ENCODE data around the gene PRR36. TPM values are rescaled to one million over a fixed set of nuclear protein-coding genes. Genes with fewer than 3 reads are reported as not detected.

Gene PRR36
- total RNA-seq, 1 experiment from 2014 or later = 21.9 TPM

DNA sequence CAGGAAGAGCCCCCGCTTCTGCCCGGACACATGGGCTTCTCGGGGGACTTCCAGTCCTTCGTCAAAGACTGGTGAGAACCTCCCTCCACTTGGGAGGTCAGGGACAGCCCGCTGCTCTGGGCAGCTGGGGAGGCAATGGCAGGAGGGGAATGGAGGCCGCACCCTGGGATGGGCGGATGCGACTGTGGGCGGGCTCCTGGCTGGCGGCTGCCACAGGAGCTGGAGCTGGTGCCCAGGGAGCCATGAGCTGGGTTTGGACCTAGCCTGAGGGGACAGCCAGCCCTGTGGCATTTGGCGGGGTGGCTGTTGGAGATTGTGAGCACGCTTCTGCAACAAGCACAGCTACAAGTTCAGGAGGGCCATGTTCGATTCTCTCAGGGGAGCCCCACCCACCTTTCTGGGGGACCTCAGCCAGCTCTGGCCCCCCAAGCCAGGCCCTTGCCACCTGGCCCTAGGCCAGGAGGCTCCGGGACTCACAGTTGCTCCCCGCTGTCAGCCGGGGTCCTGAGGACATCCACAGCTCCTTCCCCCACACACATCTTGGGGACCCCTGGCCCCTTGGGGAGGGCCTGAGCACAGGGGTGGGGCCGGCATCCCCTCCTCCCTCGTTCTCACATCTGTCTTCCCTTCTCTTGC, 37.4 kb upstream of the PRR36 start:
- Mint-ChIP-seq H3K27ac (no peak overlapping the region), H3K4me1 (peaks cover 3% of the 10 kb centered on the region), H3K36me3 (peaks cover 11% of the 10 kb centered on the region), H3K4me3 (no peak overlapping the region), H3K27me3 (ENCODE audit: low read depth) (peaks cover 23% of the 10 kb centered on the region), H3K9me3 (no peaks in the 10 kb centered on the region)
- DNase-seq (ENCODE audit: low spot score) (no peak), ATAC-seq (no peak)
- ChIA-PET POLR2A (no interaction called here), CTCF (interaction anchor here (1.1 to 2.1 kb wide), 5 partner anchors 8 to 58 kb away, joined by 3 to 10 read pairs (median 4); partner anchors contain the start of gene MAP2K7)
- TF ChIP-seq ATF1 (CRISPR knock-in tag; IDR thresholded peaks at IDR 0.05) (no peak), EMX1 (CRISPR knock-in tag; IDR thresholded peaks at IDR 0.05) (no peak), FOXJ3 (CRISPR knock-in tag; IDR thresholded peaks at IDR 0.05; ENCODE audit: borderline replicate concordance) (no peak), HMGA2 (CRISPR knock-in tag; IDR thresholded peaks at IDR 0.05) (no peak), ZNF423 (CRISPR knock-in tag; IDR thresholded peaks at IDR 0.05) (no peak), GTF2I (CRISPR knock-in tag; conservative IDR thresholded peaks at IDR 0.05) (no peak), ESRRA (CRISPR knock-in tag; IDR thresholded peaks at IDR 0.05; ENCODE audit: borderline replicate concordance) (no peak), ETV6 (CRISPR knock-in tag; IDR thresholded peaks at IDR 0.05) (no peak)
- TF ChIP-seq, protein P1, sequence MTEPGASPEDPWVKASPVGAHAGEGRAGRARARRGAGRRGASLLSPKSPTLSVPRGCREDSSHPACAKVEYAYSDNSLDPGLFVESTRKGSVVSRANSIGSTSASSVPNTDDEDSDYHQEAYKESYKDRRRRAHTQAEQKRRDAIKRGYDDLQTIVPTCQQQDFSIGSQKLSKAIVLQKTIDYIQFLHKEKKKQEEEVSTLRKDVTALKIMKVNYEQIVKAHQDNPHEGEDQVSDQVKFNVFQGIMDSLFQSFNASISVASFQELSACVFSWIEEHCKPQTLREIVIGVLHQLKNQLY (CRISPR knock-in tag; IDR thresholded peaks at IDR 0.05) = no peak
- TF ChIP-seq, protein P2, sequence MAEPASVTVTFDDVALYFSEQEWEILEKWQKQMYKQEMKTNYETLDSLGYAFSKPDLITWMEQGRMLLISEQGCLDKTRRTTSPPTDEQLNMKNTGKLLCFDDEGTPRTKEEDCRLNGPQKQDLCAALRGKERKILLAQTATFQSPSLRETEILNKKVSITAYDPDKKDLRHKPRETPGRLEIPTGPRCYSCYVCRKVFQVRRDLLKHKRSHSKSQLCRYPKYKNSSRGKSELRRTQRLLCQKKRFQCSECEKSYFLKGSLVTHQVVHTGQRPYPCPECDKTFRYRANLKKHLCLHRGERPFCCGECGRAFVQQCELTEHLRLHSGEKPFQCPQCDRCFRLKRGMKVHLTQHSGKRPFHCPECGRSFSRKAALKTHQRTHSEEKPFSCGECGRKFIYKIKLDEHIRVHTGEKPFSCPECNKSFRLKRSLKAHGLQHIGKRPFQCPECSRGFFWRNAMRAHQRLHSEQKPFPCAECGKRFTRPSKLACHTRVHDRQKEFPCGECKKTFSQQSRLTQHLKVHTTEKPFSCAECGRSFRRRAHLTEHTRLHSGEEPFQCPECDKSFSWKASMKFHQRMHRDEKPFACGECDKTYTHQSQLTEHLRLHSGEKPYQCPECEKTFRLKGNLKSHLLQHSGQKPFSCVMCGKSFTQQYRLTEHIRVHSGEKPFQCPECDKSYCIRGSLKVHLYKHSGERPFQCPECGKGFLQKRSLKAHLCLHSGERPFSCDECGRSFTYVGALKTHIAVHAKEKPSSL (CRISPR knock-in tag; conservative IDR thresholded peaks at IDR 0.05) = no peak
- TF ChIP-seq, protein P3, sequence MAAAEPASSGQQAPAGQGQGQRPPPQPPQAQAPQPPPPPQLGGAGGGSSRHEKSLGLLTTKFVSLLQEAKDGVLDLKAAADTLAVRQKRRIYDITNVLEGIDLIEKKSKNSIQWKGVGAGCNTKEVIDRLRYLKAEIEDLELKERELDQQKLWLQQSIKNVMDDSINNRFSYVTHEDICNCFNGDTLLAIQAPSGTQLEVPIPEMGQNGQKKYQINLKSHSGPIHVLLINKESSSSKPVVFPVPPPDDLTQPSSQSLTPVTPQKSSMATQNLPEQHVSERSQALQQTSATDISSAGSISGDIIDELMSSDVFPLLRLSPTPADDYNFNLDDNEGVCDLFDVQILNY (CRISPR knock-in tag; IDR thresholded peaks at IDR 0.05) = no peak
- TF ChIP-seq, protein P4, sequence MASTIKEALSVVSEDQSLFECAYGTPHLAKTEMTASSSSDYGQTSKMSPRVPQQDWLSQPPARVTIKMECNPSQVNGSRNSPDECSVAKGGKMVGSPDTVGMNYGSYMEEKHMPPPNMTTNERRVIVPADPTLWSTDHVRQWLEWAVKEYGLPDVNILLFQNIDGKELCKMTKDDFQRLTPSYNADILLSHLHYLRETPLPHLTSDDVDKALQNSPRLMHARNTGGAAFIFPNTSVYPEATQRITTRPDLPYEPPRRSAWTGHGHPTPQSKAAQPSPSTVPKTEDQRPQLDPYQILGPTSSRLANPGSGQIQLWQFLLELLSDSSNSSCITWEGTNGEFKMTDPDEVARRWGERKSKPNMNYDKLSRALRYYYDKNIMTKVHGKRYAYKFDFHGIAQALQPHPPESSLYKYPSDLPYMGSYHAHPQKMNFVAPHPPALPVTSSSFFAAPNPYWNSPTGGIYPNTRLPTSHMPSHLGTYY (CRISPR knock-in tag; IDR thresholded peaks at IDR 0.05) = no peak
- TF ChIP-seq, protein P5, sequence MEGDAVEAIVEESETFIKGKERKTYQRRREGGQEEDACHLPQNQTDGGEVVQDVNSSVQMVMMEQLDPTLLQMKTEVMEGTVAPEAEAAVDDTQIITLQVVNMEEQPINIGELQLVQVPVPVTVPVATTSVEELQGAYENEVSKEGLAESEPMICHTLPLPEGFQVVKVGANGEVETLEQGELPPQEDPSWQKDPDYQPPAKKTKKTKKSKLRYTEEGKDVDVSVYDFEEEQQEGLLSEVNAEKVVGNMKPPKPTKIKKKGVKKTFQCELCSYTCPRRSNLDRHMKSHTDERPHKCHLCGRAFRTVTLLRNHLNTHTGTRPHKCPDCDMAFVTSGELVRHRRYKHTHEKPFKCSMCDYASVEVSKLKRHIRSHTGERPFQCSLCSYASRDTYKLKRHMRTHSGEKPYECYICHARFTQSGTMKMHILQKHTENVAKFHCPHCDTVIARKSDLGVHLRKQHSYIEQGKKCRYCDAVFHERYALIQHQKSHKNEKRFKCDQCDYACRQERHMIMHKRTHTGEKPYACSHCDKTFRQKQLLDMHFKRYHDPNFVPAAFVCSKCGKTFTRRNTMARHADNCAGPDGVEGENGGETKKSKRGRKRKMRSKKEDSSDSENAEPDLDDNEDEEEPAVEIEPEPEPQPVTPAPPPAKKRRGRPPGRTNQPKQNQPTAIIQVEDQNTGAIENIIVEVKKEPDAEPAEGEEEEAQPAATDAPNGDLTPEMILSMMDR (IDR thresholded peaks at IDR 0.05) = no peak
- TF ChIP-seq, protein P6, sequence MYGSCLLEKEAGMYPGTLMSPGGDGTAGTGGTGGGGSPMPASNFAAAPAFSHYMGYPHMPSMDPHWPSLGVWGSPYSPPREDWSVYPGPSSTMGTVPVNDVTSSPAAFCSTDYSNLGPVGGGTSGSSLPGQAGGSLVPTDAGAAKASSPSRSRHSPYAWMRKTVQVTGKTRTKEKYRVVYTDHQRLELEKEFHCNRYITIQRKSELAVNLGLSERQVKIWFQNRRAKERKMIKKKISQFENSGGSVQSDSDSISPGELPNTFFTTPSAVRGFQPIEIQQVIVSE (CRISPR knock-in tag; IDR thresholded peaks at IDR 0.05; ENCODE audit: borderline replicate concordance) = no peak
- TF ChIP-seq, protein P7, sequence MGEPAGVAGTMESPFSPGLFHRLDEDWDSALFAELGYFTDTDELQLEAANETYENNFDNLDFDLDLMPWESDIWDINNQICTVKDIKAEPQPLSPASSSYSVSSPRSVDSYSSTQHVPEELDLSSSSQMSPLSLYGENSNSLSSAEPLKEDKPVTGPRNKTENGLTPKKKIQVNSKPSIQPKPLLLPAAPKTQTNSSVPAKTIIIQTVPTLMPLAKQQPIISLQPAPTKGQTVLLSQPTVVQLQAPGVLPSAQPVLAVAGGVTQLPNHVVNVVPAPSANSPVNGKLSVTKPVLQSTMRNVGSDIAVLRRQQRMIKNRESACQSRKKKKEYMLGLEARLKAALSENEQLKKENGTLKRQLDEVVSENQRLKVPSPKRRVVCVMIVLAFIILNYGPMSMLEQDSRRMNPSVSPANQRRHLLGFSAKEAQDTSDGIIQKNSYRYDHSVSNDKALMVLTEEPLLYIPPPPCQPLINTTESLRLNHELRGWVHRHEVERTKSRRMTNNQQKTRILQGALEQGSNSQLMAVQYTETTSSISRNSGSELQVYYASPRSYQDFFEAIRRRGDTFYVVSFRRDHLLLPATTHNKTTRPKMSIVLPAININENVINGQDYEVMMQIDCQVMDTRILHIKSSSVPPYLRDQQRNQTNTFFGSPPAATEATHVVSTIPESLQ (CRISPR knock-in tag; IDR thresholded peaks at IDR 0.05) = no peak
- TF ChIP-seq, protein P8, sequence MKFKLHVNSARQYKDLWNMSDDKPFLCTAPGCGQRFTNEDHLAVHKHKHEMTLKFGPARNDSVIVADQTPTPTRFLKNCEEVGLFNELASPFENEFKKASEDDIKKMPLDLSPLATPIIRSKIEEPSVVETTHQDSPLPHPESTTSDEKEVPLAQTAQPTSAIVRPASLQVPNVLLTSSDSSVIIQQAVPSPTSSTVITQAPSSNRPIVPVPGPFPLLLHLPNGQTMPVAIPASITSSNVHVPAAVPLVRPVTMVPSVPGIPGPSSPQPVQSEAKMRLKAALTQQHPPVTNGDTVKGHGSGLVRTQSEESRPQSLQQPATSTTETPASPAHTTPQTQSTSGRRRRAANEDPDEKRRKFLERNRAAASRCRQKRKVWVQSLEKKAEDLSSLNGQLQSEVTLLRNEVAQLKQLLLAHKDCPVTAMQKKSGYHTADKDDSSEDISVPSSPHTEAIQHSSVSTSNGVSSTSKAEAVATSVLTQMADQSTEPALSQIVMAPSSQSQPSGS (CRISPR knock-in tag; IDR thresholded peaks at IDR 0.05; ENCODE audit: borderline replicate concordance, low read depth) = no peak
- TF ChIP-seq, protein P9, sequence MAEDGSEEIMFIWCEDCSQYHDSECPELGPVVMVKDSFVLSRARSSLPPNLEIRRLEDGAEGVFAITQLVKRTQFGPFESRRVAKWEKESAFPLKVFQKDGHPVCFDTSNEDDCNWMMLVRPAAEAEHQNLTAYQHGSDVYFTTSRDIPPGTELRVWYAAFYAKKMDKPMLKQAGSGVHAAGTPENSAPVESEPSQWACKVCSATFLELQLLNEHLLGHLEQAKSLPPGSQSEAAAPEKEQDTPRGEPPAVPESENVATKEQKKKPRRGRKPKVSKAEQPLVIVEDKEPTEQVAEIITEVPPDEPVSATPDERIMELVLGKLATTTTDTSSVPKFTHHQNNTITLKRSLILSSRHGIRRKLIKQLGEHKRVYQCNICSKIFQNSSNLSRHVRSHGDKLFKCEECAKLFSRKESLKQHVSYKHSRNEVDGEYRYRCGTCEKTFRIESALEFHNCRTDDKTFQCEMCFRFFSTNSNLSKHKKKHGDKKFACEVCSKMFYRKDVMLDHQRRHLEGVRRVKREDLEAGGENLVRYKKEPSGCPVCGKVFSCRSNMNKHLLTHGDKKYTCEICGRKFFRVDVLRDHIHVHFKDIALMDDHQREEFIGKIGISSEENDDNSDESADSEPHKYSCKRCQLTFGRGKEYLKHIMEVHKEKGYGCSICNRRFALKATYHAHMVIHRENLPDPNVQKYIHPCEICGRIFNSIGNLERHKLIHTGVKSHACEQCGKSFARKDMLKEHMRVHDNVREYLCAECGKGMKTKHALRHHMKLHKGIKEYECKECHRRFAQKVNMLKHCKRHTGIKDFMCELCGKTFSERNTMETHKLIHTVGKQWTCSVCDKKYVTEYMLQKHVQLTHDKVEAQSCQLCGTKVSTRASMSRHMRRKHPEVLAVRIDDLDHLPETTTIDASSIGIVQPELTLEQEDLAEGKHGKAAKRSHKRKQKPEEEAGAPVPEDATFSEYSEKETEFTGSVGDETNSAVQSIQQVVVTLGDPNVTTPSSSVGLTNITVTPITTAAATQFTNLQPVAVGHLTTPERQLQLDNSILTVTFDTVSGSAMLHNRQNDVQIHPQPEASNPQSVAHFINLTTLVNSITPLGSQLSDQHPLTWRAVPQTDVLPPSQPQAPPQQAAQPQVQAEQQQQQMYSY (CRISPR knock-in tag; IDR thresholded peaks at IDR 0.05) = no peak
